ENCODE results near the gene XPC.
A peak's percentile ranks its signal among the peaks of the same experiment; 100 is the strongest.
"Not testable (repeated sequence)": the region's sequence is repeated elsewhere in the genome, so short reads cannot be mapped to it uniquely, and the experiment has no call there.

The XPC gene

DNA sequence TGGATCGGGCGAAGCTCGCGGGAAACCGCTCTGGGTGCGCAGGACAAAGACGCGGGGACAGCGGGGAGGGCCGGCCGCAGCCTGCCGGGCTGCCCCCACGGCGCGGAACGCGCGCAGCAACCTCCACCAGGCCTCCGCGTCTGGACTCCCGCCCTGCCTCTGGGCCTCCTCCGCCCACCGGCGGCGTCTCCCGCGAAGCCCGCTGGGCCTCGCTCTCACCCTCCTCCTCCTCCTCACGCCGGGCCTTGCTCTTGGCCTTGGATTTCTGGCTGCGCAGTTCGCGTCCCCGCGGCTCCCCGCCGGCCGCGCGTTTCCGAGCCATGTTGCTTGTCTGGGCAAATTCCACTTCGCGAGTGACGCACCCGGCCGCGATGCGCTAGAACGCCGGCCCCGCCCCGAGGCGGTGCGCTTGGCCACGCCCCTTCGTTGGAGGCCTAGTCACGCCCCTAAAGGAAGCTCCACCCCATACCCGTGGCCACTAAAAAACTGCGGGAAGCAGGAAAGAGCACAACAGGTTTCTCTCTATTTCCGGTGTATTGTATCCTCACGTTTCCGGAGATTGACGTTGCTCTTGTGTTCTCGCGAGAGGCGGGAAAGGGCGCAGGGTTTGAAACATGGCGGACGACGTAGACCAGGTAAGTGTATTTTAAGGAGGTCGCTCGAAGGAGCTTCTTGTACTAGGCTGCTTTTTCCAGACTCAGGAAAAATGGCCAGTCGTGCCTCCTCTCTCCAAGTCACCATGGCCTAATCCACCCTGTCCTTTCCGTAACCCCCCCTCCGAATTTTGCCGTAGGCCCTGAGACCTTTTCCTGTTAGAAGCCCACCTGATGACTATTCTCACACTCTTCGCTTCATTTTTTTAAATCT is at the start of gene XPC, which contains the start of gene LSM3:
TSS of gene XPC (minus strand) at position 355 of the 867 bp plus-strand sequence. CDS start at position 322, 33 bp downstream.
TSS of gene LSM3 (plus strand) at position 571 of the 867 bp plus-strand sequence. CDS start at position 615, 44 bp downstream.
- peak; percentile 97 for DNase-seq

DNA sequence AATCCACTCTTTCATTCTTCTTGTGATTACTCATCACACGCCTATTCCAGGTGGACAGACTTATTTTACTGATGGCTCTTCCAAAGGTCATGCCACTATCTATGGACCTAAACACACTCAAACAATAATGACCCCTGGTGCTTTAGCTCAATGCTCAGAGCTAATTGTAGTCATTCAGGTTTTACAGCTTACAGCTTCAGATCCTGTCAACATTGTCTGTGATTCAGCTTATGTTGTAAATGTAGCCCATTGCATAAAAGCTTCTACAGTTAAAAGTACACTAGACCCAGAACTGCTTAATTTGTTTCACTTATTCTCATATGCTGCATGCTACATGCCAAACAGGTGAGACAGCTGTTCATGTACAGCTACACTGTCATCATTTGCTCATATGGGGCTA is 49.5 kb upstream of the XPC start:
- no peak for DNase-seq

DNA sequence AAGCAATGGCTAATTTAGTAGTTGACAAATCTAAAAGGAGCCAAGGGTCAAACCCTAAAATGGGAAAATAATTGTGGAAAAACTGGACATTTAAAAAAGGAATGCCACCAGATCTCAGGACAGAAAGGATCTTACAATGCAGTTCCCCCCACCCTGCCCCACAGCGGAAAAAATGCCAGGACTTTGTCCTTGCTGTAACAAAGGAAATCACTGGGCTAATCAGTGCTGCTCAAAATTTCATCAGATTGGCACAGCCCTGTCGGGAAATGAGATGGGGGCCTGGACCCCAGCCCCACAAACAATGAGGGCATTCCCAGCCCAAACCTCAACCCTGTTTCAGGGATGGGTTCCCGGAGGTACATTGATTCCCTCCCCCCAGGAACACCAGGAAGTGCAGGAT is 48.0 kb upstream of the XPC start:
- DNase-seq: not testable (repeated sequence)

DNA sequence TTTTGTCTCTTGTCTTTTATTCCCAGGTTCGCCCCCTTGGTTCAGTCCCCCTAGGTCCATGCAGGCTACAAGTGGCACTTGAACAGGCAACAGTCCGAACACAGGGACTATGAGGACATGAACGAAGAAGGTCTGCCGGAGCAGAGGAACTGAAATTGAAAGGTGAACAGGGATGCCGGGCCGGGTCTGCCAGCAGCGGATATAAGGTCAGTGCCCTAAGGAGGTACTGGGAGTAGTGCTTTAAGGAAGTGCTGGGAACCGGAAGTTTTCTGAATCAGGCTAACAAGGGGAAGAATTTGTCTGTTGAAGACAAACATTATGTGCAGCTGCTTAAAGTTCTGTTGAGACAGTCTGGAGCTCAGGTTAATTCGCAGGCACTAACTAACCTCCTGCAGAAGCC is 47.0 kb upstream of the XPC start:
- DNase-seq: no peak

DNA sequence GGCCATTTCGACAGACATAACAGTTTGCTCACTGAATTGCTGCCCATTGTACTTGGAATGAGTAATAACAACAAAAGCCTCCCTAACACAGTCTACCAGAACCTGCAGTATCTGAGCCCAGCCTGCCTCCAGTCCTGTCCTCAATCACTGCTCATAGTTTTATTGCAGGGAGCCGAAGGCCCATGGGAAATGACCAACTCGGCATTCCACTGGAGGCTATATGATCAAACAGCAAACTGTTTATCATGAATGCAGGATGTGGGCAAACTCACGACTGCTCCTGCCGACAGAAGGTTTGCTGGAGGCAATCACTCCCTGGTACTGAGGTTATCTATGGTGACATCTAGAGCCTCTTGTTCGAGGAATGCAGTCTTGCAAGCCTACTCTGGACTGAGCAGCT is 46.5 kb upstream of the XPC start:
- DNase-seq: no peak

DNA sequence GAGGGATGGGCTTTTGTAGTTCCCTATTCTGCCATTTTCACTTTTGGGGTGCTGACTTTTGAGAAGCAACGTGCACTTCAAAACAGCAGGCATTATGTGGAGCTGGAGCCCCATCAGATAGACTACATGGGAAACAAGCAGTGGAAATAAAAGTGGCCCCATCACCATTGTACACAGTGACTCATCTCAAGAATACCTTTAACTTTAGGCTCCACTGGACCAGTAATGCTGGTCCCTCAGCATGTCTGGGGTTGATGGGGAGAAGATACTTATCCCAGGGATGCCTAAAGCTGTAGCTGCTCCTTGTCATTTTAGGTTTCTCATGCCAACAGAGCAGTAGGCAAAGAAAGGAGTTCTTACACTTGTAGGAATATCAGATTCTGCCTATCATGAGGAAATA is 45.2 kb upstream of the XPC start:
- DNase-seq: no peak

DNA sequence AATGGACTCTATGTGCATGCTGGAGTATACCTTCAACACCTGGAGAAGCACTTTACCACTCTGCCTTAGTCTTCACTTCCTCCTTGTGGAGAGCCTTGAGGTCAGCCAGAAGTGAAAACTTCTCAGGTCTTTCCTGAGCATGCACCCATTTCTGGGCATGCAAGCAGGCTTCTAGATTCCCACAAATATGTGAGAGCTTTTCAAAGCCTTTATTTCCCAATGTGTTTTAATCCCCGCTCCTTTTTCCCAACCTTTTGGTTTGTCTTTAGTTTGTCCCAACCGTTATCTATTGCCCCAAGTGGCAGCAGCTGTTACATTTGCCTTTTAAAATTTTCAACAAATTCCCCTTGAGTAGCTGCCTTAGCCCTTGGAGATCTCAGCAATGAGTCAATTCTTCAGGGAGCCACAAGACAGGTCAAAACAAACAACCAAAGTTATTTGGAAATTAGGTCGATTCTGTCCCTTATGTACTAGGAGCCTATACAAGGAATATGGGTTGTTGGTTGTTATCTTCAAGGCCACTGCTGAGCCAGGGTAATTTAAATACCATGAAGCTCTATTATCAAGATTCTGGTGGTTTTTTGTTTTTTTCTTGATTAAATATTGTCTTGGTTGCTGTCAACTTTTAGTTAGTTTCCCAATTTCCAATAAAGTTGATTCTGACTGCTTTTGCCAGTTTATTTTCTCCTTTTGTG is 44.6 kb upstream of the XPC start:
- DNase-seq: no peak

DNA sequence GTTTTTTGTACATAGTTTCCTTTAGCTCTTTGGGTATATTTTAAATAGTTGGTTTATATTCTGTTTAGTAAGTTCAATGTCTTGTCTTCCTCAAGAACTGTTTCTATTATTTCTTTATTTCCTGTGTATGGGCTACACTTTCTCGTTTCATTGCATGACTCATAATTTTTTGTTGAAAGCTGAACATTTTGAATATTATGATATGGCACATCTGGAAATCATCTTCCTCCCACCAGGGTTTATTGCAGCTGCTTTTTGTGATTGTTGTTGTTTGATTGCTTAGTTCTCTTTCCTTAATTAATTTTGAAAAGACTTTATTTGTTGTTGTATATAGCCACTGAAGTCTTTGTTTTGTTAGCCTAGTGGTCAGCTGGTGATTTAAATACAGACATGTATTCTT is 44.1 kb upstream of the XPC start:
- DNase-seq: no peak

DNA sequence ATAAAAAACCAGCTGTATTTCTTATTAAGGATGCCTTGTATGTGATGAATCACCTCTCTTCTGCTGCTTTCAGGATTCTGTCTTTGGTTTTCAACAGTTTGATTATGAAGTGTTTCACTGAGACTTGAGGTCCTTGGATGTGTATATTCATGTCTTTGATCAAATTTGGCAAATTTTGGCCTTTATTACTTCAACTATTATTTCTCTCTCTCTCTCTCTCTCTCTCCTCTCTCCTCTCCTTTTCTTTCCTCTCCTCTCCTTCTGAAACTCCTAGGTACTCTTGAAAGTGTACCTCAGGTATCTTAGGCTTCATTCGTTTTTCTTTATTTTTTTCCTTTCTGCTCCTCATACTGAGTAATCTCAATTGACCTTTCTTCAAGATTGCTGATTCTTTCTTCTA is 43.5 kb upstream of the XPC start:
- no peak for DNase-seq

DNA sequence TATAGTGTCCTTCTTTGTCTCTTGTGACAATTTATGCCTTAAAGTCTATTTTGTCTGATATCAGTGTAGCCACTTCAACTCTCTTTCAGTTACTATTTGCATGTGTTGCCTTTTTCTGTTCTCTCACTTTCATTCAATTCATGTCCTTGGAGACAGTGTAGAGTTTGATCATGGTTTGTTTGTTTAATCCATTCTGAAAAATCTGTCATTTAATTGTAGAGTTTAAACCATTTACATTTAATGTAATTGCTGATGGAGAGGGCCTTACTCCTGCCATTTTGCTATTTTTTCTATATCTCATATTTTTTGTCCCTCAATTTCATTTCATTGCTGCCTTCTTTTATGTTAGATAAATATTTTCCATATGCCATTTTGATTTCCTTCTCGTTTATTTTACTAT is 42.5 kb upstream of the XPC start:
- DNase-seq: no peak

DNA sequence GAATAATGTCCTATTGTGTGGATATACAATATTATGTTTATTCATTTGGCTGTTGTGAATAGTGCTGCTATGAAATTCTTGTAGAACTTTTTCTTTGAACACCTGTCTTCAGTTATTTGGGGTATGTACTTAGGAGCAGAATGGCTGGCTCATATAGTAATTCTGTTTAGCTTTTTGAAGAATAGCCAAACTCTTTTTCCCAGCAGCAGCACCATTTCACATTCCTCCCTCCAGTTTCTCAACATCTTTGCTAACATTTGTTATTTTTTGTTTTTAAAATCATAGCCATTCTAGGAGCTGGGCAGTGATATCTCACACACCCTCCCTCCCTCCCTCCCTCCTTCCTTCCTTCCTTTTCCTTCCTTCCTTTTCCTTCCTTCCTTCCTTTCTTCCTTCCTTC is 40.0 kb upstream of the XPC start:
- DNase-seq: no peak

DNA sequence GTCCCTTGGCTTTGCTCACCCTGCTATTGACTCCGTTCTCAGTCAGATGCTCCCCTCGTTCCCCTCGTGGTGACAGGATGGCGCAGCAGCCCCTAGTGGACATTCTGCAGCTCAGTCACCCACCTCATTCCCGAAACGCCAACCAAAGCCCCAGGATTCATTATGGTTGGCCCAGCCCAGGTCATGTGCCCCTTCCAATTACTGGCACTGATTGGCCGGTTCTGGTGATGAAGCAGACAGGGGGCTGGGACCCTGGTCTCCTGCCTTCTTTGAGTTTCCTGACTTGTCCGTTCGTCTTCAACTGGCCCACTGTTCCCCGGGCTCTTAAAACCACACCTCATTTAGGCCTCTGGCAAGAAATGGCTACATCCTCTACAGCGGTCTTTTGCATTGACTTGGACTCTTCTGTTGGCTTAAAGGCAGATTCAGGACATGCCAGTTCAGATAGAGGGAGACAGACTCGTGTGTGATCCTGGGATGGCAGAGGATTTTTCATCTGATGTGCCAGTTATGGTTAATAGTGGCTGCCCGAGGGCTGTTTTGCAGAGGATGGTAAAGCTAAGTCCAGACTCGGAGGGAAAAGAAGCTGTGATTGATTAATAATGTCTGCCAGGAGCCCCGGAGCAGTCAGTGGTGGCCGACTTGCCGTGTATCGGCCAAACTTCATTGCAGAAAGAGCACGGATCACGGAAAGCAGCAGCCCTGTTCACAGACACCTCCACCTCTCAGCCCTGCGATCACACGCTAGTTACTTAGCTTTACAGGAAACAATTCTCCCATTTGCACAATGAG is 38.1 kb upstream of the XPC start:
- peak in 1 of 2 experiments; percentile 9 for DNase-seq

DNA sequence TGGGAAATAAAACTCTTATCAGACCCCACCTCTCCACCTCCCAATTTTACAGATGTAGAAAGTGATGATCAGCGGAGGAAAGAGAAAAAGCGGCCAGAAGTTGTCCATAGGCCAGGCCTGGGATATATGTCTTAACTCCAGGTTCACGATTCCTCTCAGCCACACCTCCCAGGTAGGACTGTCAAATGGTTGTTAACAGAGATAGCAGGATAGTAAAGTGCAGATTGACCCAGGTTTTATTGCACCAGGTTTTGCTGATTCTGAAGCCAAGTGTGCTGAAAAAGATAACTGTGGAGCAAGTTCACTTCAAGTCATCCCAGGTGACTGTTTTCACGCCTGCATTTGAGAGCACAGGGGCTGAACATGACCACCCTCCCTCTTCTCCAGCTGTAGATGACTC is 36.4 kb upstream of the XPC start:
- DNase-seq: no peak

DNA sequence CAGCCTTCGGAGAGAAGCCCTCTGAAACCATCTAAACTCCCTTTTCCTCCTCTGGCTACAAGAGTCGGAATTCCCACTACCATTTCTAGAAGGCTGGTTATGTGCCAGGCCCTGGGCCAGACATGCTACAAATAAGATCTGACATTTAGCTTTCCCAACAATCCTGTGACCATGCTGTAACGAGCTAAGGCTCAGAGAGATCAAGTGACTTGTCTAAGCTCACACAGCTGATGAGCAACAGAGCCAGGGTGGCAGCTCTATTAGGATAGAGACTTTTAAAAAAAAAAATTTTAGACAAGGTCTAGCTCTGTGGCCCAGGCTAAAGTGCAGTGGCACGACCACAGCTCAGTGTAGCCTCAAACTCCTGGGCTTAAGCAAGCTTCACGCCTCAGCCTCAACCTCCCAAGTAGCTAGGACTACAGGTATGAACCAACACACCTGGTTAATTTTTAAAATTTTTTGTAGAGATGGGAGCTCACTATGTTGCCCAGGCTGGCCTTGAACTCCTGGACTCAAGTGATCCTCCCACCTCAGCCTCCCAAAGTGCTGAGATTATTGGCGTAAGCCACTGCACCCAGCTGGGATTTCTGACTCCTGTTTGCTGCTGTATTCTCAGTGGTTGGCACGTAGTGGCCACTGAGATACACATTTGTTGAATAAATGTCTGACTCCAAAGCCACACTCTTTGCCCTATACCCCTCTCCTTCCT is 34.8 kb upstream of the XPC start:
- DNase-seq: no peak

DNA sequence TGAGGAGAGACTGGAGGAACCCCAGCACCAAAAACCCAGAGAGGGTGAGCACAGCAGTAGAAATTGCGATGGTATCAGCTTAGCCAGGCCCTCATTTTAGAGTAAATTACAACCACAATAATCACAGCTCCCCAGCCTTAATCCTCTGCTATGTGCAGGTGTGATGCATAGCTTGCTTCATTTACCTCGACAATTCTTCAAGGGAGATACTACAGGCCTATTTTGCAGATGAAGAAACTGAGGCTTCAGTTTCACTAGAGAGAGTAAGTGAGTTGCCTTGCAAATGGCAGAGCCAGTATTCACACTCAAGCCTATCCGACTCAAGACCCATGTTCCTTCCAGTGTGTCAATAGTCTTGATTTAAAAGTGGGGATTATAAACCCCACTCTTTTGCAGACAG is 33.6 kb upstream of the XPC start:
- DNase-seq: no peak

DNA sequence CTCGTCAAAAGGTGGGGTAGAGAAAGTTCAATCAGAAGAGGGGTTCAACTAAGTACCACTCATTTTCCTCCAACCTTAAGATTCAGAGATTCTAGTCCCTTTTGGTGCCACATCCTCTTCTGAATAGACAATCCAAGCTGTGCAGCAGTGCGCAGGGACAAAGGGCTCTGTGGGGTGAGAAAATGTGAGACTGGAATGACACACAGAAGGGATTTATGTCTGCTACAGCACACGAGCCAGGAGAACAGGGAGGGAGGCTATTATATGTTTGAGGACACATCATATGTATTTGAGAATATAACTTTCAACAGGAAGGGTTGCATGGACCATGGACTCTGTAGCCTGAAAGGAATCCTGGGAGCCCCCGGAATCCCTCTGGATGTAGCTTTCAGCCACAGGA is 33.2 kb upstream of the XPC start:
- DNase-seq: no peak

DNA sequence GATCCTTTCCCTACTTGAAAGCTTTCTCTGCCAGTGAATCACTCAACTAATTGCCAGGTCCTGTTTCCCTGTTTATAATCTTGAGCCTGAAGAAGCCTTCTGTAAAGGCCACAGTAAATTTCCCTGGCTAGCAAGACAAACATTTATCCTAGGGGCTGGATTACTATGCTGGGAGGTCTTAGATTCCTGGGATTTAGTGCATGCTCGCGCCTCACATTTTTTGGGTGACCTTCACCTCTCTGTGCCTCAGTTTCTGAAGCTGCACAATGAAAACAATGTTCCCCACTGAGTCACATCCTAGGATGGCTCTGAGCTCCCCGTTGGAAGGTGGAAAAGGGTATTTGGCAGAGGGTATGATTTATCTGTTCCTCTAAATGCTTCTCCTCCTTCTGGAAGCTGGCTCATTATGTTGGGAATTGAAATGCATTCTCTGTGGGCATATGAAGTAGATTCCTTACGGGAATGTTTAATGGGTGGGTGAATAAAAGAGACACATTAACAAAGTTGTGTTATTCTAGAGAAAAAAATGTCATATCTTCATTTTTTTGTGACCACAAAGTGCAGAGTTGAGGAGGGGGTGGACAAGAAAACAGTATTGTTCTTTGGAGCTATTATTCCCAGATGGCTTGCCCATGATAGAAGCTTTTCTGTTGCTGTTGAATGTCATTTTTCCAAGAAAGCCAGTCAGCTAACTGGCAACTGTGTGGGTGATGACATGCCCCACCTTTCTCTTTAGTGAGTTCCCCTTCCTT is 32.6 kb upstream of the XPC start:
- DNase-seq: no peak

DNA sequence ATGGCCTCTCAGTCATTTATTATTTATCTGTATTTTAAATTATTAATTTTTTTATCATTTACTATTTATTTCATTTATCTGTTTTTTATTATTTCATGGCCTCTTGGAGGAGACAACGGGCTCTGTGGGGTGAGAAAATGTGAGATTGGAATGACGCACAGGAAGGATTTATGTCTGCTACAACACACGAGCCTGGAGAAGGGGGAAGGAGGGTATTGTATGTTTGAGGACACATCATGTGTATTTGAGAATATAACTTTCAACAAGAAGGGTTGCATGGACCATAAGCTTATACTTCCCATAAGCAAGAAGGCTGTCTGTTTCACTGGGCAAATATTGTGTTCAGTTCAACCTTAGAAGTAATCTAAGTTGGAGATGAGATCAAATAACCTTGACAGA is 31.9 kb upstream of the XPC start:
- no peak for DNase-seq

DNA sequence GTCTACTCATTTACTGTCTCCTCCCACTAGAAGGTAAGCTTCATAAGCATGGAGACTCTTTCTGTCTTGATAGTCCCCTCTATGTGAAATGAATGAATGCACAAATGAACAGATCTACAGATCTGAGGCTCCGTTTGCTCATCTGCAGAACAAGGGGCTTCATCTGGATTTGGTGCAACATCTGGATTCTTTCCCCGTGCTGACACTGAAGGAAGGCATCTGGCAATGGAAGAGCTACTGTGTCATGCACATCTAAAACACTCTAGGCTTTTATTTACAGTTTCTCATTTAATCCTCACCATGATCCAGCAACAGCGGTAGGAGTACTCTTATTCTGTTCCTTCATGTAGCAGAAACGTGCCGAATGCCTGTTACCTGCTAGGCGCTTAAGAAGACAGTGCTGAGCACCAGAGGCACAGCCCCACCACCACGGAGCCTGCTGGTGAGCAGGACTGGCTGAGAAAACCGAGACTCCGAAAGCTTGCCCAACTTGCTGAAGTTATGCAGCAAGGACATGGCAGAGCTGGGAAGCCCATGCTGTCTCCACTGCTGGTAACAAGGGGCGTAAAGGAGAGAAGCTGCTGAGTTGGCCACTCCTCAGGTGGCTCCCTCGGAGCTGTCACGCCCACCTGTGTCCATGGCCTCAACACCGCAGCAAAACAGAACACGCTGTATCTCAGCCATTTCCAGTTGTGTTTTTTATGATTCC is 31.3 kb upstream of the XPC start:
- no peak for DNase-seq

DNA sequence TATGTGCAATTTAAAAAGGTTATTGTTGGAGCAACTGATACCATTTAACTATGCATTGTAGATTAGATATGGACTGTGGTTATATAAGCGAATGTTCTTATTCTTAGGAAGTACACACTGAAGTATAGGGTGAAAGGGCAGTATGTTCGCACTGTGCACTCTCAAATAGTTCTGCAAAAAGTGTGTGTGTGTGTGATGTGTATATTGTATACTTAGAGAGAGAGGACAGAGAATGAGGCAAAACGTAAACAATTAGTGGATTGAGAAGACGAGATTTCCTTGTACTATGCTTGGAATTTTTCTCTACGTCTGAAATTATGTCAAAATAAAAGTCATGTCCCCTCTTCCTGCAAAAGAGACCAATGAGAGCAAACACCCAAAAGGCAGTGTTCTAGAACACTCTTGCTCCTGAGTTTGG is 30.6 kb upstream of the XPC start:
- no peak for DNase-seq

DNA sequence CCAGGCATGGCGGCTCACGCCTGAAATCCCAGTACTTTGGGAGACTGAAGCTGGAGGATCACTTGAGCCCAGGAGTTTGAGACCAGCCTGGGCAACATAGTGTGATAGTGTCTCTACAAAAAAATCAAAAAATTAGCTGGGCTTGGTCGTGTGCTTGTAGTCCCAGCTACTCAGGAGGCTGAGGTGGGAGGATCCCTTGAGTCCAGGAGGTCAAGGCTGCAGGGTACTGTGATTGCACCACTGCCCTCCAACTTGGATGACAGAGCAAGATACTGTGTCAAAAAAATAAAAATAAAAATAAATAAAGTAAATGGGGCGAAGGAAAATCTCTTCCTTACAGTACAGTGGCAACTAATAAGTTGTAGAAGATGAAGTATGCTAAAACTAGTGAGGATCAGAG is 29.8 kb upstream of the XPC start:
- DNase-seq: no peak
